Esophagus squamous epithelium (tissue), 5 donors: Measurements from ENCODE around the gene SMIM28. TPM values are rescaled to one million over a fixed set of nuclear protein-coding genes. Genes with fewer than 3 reads are reported as not detected.
"Not testable (repeated sequence)": the region's sequence is repeated elsewhere in the genome, so short reads cannot be mapped to it uniquely, and the experiment has no call there.

Source experiments
- DNase-seq: peaks from one replicate; lab custom pipeline; 2025; lab: John Stamatoyannopoulos, UW
- H3K27ac ChIP-seq, 4 donors: fragments of 200-600 bp; sonication (generic); one replicate each; pipeline ENCODE4 v1.5.1; 2016 to 2019; ENCODE audit warnings: mild to moderate bottlenecking in 1 of 4
- H3K27me3 ChIP-seq, 4 donors: fragments of 200-600 bp; sonication (generic); 1 replicate in 3 of 4; 2 replicates in 1 of 4; pipeline versions ENCODE4 v1.5.1 to v1.6.0; 2017 to 2021; ENCODE audit warnings: antibody characterized with exemption in 1 of 4
- H3K36me3 ChIP-seq, 3 donors: fragments of 200-600 bp; sonication (generic); one replicate each; pipeline ENCODE4 v1.5.1; 2016 to 2019
- H3K4me1 ChIP-seq, 3 donors: fragments of 200-600 bp; sonication (generic); one replicate each; pipeline ENCODE4 v1.5.1; 2017 to 2019
- H3K4me3 ChIP-seq, 4 donors: fragments of 200-600 bp; sonication (generic); 1 replicate in 3 of 4; 2 replicates in 1 of 4; pipeline ENCODE4 v1.5.1; 2016 to 2019; ENCODE audit warnings: mild to moderate bottlenecking in 2 of 4, moderate library complexity in 1 of 4
- H3K9me3 ChIP-seq, 3 donors: fragments of 200-600 bp; sonication (generic); one replicate each; pipeline ENCODE4 v1.5.1; 2016 to 2019
- CTCF ChIP-seq, 6 experiments: fragments of 450-650 bp in 4 of 6; fragments of 200-600 bp in 2 of 6; sonication (generic) in 2 of 6; IDR thresholded peaks; one replicate each; pipeline ENCODE4 v1.5.1; 2016 to 2019; ENCODE audit warnings: antibody characterized with exemption in 6 of 6, mild to moderate bottlenecking in 4 of 6, moderate library complexity in 4 of 6
- POLR2A ChIP-seq, 4 donors: fragments of 450-650 bp; IDR thresholded peaks; one replicate each; pipeline ENCODE4 v1.6.1; 2017; ENCODE audit warnings: antibody characterized with exemption in 4 of 4, mild to moderate bottlenecking in 4 of 4, moderate library complexity in 3 of 4
- WGBS, 2 donors: methylation state at CpG; one replicate each; pipeline ENCODE4 v1.1.5; 2018; 5-methylcytosine and 5-hydroxymethylcytosine counted together
- intact Hi-C: fragments of 100-400 bp; cut with DNase I; formaldehyde crosslinking; loops from one replicate; pipeline ENCODE4 v1.15.0; 2022
- total RNA-seq, 4 donors: library from RNA; depleted of rRNA; stranded (reverse); fragments of >200 nt; gene quantifications; one replicate each; pipeline ENCODE4 v1.1.0, GENCODE V29; 2016
- donor health status: DM: yes; HTN: yes; CAD: no.

SMIM28 gene
- total RNA-seq, 4 donors from 2014 or later: not detected

DNA sequence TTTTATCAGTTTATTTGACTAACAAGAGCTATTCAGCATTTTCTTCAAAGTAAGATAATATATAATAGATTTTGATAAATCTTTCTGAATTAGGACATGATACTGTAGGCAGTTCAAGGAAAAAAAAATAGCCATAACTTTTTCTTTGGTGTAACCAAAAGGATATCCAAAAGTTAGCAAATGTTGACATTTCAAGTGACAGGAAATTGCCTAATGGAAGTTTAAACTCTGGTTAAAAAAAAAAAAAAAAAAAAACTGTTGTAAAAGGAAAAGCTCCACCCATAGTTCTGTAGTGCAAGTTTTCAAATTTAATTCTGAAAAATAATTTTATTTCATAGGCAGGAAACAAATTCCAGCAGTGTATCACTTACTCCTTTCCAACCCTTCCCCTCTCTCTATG lies 45.2 kb downstream of the SMIM28 start:
- no peak overlapping the region for H3K4me3 ChIP-seq
- TF ChIP-seq CTCF (IDR thresholded peaks at IDR 0.05) (no peak), POLR2A (IDR thresholded peaks at IDR 0.05) (no peak)
- DNase-seq: no peak
- H3K27ac ChIP-seq: no peak overlapping the region
- H3K27me3 ChIP-seq: no peaks in the 10 kb centered on the region
- peaks cover 0 to 69% (median 0%) of the 10 kb centered on the region in 3 donors for H3K36me3 ChIP-seq
- H3K9me3 ChIP-seq: no peaks in the 10 kb centered on the region
- peaks cover 0 to 3% (median 0%) of the 10 kb centered on the region in 3 donors for H3K4me1 ChIP-seq
- intact Hi-C loops: no loop called here

GRCh38 chr6:138424004-138424904 lies 46.5 kb downstream of the SMIM28 start:
- 86 to 94% methylated on average over 20 to 23 of the region's 48 CpGs for WGBS, 2 donors
- Histone ChIP-seq H3K4me3 (no peak overlapping the region), H3K27ac (no peak overlapping the region), H3K27me3 (no peaks in the 10 kb centered on the region), H3K9me3 (no peaks in the 10 kb centered on the region), H3K4me1 (peaks cover 0 to 6% (median 0%) of the 10 kb centered on the region in 3 donors), H3K36me3 (peaks cover 0 to 68% (median 0%) of the 10 kb centered on the region in 3 donors)
- DNase-seq: no peak
- intact Hi-C loops: no loop called here
- TF ChIP-seq CTCF (IDR thresholded peaks at IDR 0.05): no peak
- TF ChIP-seq POLR2A (IDR thresholded peaks at IDR 0.05): no peak

- H3K4me3 ChIP-seq, H3K4me1 ChIP-seq, H3K27ac ChIP-seq, H3K9me3 ChIP-seq, H3K27me3 ChIP-seq, intact Hi-C loops, DNase-seq: not testable (repeated sequence)
- H3K36me3 ChIP-seq: peaks cover 0 to 78% (median 0%) of the 10 kb centered on the region in 3 donors
- WGBS, 2 donors: 82 to 86% methylated on average over 6 to 7 of the region's 7 CpGs
These were observed 47.6 kb downstream of the SMIM28 start for GRCh38 chr6:138425256-138425655.

- no peak for DNase-seq
- Histone ChIP-seq H3K9me3 (no peaks in the 10 kb centered on the region), H3K27me3 (no peaks in the 10 kb centered on the region), H3K4me1 (peaks cover 0 to 7% (median 0%) of the 10 kb centered on the region in 3 donors), H3K27ac (no peak overlapping the region), H3K4me3 (no peak overlapping the region), H3K36me3 (peaks cover 0 to 80% (median 0%) of the 10 kb centered on the region in 3 donors)
- intact Hi-C loops: no loop called here
- TF ChIP-seq POLR2A (IDR thresholded peaks at IDR 0.05) (no peak), CTCF (IDR thresholded peaks at IDR 0.05) (no peak)
- 83 to 84% methylated on average over 5 of the region's 5 CpGs for WGBS, 2 donors
These were observed 48.9 kb downstream of the SMIM28 start for GRCh38 chr6:138426500-138427123.

DNA sequence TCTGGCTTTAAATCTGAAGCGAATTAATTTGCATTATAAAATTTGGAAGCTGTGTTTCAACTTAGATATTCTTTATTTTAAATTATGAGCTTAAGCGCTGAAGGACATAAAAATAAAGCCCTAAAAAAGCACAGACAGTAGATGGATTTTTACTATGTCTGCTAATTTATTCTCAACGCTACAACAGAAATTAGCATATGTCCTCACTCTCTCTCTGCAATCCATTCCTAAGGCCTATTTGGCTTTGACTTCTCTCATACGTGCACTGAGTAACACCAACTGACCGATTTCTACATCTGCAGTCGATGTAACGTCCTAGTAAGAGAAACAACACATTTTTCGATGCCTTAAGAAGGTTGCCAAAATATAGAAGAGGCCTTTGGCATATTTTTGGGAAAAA lies 50.0 kb downstream of the SMIM28 start:
- no peak overlapping the region for H3K4me3 ChIP-seq
- TF ChIP-seq CTCF (IDR thresholded peaks at IDR 0.05) (no peak), POLR2A (IDR thresholded peaks at IDR 0.05) (no peak)
- peaks cover 0 to 88% (median 2%) of the 10 kb centered on the region in 3 donors for H3K36me3 ChIP-seq
- 89 to 93% methylated on average over 8 of the region's 8 CpGs for WGBS, 2 donors
- DNase-seq: no peak
- H3K27ac ChIP-seq: no peak overlapping the region
- intact Hi-C loops: no loop called here
- H3K27me3 ChIP-seq: no peaks in the 10 kb centered on the region
- H3K4me1 ChIP-seq: peaks cover 0 to 7% (median 0%) of the 10 kb centered on the region in 3 donors
- no peaks in the 10 kb centered on the region for H3K9me3 ChIP-seq
